Glutamatergic neuron (in vitro differentiated cells): ENCODE data around the gene PTPN13. TPM values are rescaled to one million over a fixed set of nuclear protein-coding genes. Genes with fewer than 3 reads are reported as not detected.

Source experiments
- DNase-seq: peaks from one replicate; pipeline ENCODE4 v3.0.0; 2022
- H3K27ac Mint-ChIP-seq: one replicate; pipeline ENCODE4 v1.8.0; 2020; ENCODE audit warnings: mild to moderate bottlenecking, mixed read lengths, inconsistent platforms; ENCODE audit not compliant: unreplicated experiment
- H3K27me3 Mint-ChIP-seq: one replicate; pipeline ENCODE4 v1.8.0; 2020; ENCODE audit warnings: mild to moderate bottlenecking, moderate library complexity, mixed read lengths, inconsistent platforms; ENCODE audit not compliant: unreplicated experiment
- H3K36me3 Mint-ChIP-seq: one replicate; pipeline ENCODE4 v1.8.0; 2020; ENCODE audit warnings: mild to moderate bottlenecking, mixed read lengths, inconsistent platforms; ENCODE audit not compliant: unreplicated experiment
- H3K4me1 Mint-ChIP-seq: one replicate; pipeline ENCODE4 v1.8.0; 2020; ENCODE audit warnings: mild to moderate bottlenecking, low read depth, mixed read lengths, inconsistent platforms; ENCODE audit not compliant: unreplicated experiment
- H3K4me3 Mint-ChIP-seq: one replicate; pipeline ENCODE4 v1.8.0; 2020; ENCODE audit warnings: mild to moderate bottlenecking, mixed read lengths, inconsistent platforms; ENCODE audit not compliant: unreplicated experiment
- H3K9me3 Mint-ChIP-seq: one replicate; pipeline ENCODE4 v1.8.0; 2020; ENCODE audit warnings: mild to moderate bottlenecking, moderate library complexity, mixed read lengths, inconsistent platforms; ENCODE audit not compliant: unreplicated experiment
- CTCF ChIP-seq: fragments of 200-600 bp; sonication (generic); IDR thresholded peaks from one replicate; pipeline ENCODE4 v1.5.0; 2021; ENCODE audit not compliant: partially characterized antibody, unreplicated experiment
- total RNA-seq: library from RNA; stranded (reverse); fragmentation: NEBNext Ultra II Directional; extraction: Animal tissue kit (Norgen Biotek cat#: 25700); gene quantifications from one replicate; pipeline ENCODE4 v1.2.1, GENCODE V29; 2021; ENCODE audit not compliant: unreplicated experiment

The PTPN13 gene
- total RNA-seq, 1 donor from 2014 or later, result 44.1 TPM

- Mint-ChIP-seq H3K4me1 (no peaks in the 10 kb centered on the region), H3K9me3 (no peaks in the 10 kb centered on the region), H3K27me3 (no peaks in the 10 kb centered on the region), H3K4me3 (no peak overlapping the region), H3K27ac (no peak overlapping the region), H3K36me3 (no peaks in the 10 kb centered on the region)
- no peak for TF ChIP-seq CTCF
- no peak for DNase-seq
Measured at GRCh38 chr4:86809809-86810208, 215.7 kb downstream of the PTPN13 start.

GRCh38 chr4:86810847-86811246, 216.7 kb downstream of the PTPN13 start:
- TF ChIP-seq CTCF, result no peak
- no peaks in the 10 kb centered on the region for H3K27me3 Mint-ChIP-seq

GRCh38 chr4:86815653-86816052, 221.5 kb downstream of the PTPN13 start:
- TF ChIP-seq CTCF, result no peak
- H3K4me1 Mint-ChIP-seq, result no peaks in the 10 kb centered on the region
- no peaks in the 10 kb centered on the region for H3K27me3 Mint-ChIP-seq
- H3K9me3 Mint-ChIP-seq, result no peaks in the 10 kb centered on the region
- peaks cover 6% of the 10 kb centered on the region for H3K36me3 Mint-ChIP-seq
- no peak overlapping the region for H3K4me3 Mint-ChIP-seq
- no peak for DNase-seq
- H3K27ac Mint-ChIP-seq, result no peak overlapping the region

More at GRCh38 chr4:86810847-86811246, 216.7 kb downstream of the PTPN13 start:
- no peak for DNase-seq
- H3K9me3 Mint-ChIP-seq, result no peaks in the 10 kb centered on the region
- H3K4me3 Mint-ChIP-seq, result no peak overlapping the region
- no peaks in the 10 kb centered on the region for H3K4me1 Mint-ChIP-seq
- peaks cover 6% of the 10 kb centered on the region for H3K36me3 Mint-ChIP-seq
- H3K27ac Mint-ChIP-seq, result no peak overlapping the region

- no peak overlapping the region for H3K27ac Mint-ChIP-seq
- H3K4me1 Mint-ChIP-seq, result no peaks in the 10 kb centered on the region
- no peaks in the 10 kb centered on the region for H3K27me3 Mint-ChIP-seq
- H3K36me3 Mint-ChIP-seq, result peaks cover 6% of the 10 kb centered on the region
- H3K9me3 Mint-ChIP-seq, result no peaks in the 10 kb centered on the region
- no peak for DNase-seq
- no peak overlapping the region for H3K4me3 Mint-ChIP-seq
- no peak for TF ChIP-seq CTCF
Measured at GRCh38 chr4:86816501-86817273, 222.6 kb downstream of the PTPN13 start.

- Mint-ChIP-seq H3K27ac (no peak overlapping the region), H3K36me3 (peaks cover 6% of the 10 kb centered on the region), H3K4me1 (no peaks in the 10 kb centered on the region), H3K27me3 (no peaks in the 10 kb centered on the region), H3K9me3 (no peaks in the 10 kb centered on the region), H3K4me3 (no peak overlapping the region)
- TF ChIP-seq CTCF, result no peak
- no peak for DNase-seq
Measured at GRCh38 chr4:86818211-86818610, 224.1 kb downstream of the PTPN13 start.
